Dedifferentiated amniotic fluid mesenchymal stem cell (primary cell): ENCODE results near the gene MSI2.
"Not testable (repeated sequence)": the region's sequence is repeated elsewhere in the genome, so short reads cannot be mapped to it uniquely, and the experiment has no call there.

Experiments used
- DNase-seq: peaks from one replicate; pipeline ENCODE4 v3.0.0-alpha.2; 2016; ENCODE audit errors: extremely low spot score

The MSI2 gene

GRCh38 chr17:57484826-57485565 is 228.7 kb downstream of the MSI2 start:
- DNase-seq = no peak

- no peak for DNase-seq
These were observed 229.2 kb downstream of the MSI2 start for GRCh38 chr17:57485566-57485865.

- DNase-seq = no peak
These were observed 229.9 kb downstream of the MSI2 start for GRCh38 chr17:57485916-57486881.

- no peak for DNase-seq
These were observed 230.6 kb downstream of the MSI2 start for GRCh38 chr17:57486882-57487301.

- DNase-seq = no peak
These were observed 231.2 kb downstream of the MSI2 start for GRCh38 chr17:57487573-57487972.

- DNase-seq = no peak
These were observed 232.5 kb downstream of the MSI2 start for GRCh38 chr17:57488856-57489255.

- no peak for DNase-seq
These were observed 233.0 kb downstream of the MSI2 start for GRCh38 chr17:57489321-57489720.

GRCh38 chr17:57490111-57490845 is 234.0 kb downstream of the MSI2 start:
- no peak for DNase-seq

GRCh38 chr17:57490890-57491289 is 234.6 kb downstream of the MSI2 start:
- DNase-seq = no peak

- DNase-seq = no peak
These were observed 236.8 kb downstream of the MSI2 start for GRCh38 chr17:57493171-57493570.

GRCh38 chr17:57493625-57494024 is 237.3 kb downstream of the MSI2 start:
- DNase-seq = no peak

- no peak for DNase-seq
These were observed 238.1 kb downstream of the MSI2 start for GRCh38 chr17:57494443-57494842.

GRCh38 chr17:57495771-57496170 is 239.4 kb downstream of the MSI2 start:
- DNase-seq = no peak

GRCh38 chr17:57496382-57496781 is 240.1 kb downstream of the MSI2 start:
- DNase-seq = no peak

- no peak for DNase-seq
These were observed 242.1 kb downstream of the MSI2 start for GRCh38 chr17:57498443-57498842.

- DNase-seq = not testable (repeated sequence)
These were observed 242.9 kb downstream of the MSI2 start for GRCh38 chr17:57499221-57499620.

GRCh38 chr17:57499648-57500049 is 243.3 kb downstream of the MSI2 start:
- DNase-seq = no peak

GRCh38 chr17:57501016-57501415 is 244.7 kb downstream of the MSI2 start:
- no peak for DNase-seq

- DNase-seq = no peak
These were observed 245.7 kb downstream of the MSI2 start for GRCh38 chr17:57502022-57502421.

GRCh38 chr17:57502811-57503241 is 246.5 kb downstream of the MSI2 start:
- DNase-seq = no peak

- DNase-seq = no peak
These were observed 247.9 kb downstream of the MSI2 start for GRCh38 chr17:57504208-57504607.
